ENCODE measurements around the gene DMBT1. TPM values are rescaled to one million over a fixed set of nuclear protein-coding genes. Genes with fewer than 3 reads are reported as not detected.

The DMBT1 gene
- total RNA-seq, 1 donor from 2014 or later = 0.44 TPM

DNA sequence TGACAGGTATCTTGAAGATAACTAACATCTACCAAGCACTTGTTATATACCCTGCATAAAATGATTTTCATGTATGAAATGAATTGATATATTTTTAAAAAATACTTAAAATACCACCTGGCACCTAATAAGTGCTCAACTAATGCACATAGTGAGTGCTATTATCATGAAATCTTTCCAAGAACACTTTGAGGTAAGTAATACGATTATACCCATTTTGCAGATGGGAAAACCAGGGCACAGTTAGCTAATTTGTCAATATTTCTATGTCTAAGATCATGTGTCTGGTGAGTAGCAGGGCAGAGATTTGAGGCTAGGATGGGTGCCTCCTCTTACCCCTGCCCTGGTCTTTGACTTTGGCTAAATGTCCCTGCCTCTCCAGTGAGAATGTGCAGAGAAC lies 6.1 kb downstream of the DMBT1 start:
- intact Hi-C loops (cut with micrococcal nuclease) = loop anchor here (5.0 to 10.0 kb wide), 3 partner anchors 138 to 269 kb away; no protein-coding TSS in a partner anchor
- no peak overlapping the region for H3K4me3 ChIP-seq
- no peak overlapping the region for H3K27ac ChIP-seq (replicated peaks)
- DNase-seq = no peak
- no peaks in the 10 kb centered on the region for H3K36me3 ChIP-seq
- peaks cover 22% of the 10 kb centered on the region for H3K27me3 ChIP-seq (ENCODE audit: low read depth)
- TF ChIP-seq CTCF (IDR thresholded peaks at IDR 0.05; ENCODE audit: borderline replicate concordance) = no peak
- H3K4me1 ChIP-seq = peaks cover 7% of the 10 kb centered on the region
- no peaks in the 10 kb centered on the region for H3K9me3 ChIP-seq (replicated peaks)

- Histone ChIP-seq H3K4me3 (no peak overlapping the region), H3K27me3 (ENCODE audit: low read depth) (peaks cover 20% of the 10 kb centered on the region), H3K36me3 (no peaks in the 10 kb centered on the region), H3K4me1 (peaks cover 7% of the 10 kb centered on the region), H3K27ac (replicated peaks) (no peak overlapping the region), H3K9me3 (replicated peaks) (no peaks in the 10 kb centered on the region)
- no peak for DNase-seq
- intact Hi-C loops (cut with micrococcal nuclease) = loop anchor here (5.0 to 10.0 kb wide), 3 partner anchors 138 to 270 kb away; no protein-coding TSS in a partner anchor
- TF ChIP-seq CTCF (IDR thresholded peaks at IDR 0.05; ENCODE audit: borderline replicate concordance) = peak; percentile 64
These were observed 6.6 kb downstream of the DMBT1 start for GRCh38 chr10:122567056-122567660.

GRCh38 chr10:122568551-122568950 lies 8.0 kb downstream of the DMBT1 start:
- Histone ChIP-seq H3K4me1 (peaks cover 7% of the 10 kb centered on the region), H3K9me3 (replicated peaks) (no peaks in the 10 kb centered on the region), H3K36me3 (no peaks in the 10 kb centered on the region), H3K4me3 (no peak overlapping the region), H3K27ac (replicated peaks) (no peak overlapping the region), H3K27me3 (ENCODE audit: low read depth) (peaks cover 7% of the 10 kb centered on the region)
- intact Hi-C loops (cut with micrococcal nuclease) = loop anchor here (5.0 to 10.0 kb wide), 3 partner anchors 136 to 271 kb away; no protein-coding TSS in a partner anchor
- DNase-seq = no peak
- no peak for TF ChIP-seq CTCF (IDR thresholded peaks at IDR 0.05; ENCODE audit: borderline replicate concordance)

DNA sequence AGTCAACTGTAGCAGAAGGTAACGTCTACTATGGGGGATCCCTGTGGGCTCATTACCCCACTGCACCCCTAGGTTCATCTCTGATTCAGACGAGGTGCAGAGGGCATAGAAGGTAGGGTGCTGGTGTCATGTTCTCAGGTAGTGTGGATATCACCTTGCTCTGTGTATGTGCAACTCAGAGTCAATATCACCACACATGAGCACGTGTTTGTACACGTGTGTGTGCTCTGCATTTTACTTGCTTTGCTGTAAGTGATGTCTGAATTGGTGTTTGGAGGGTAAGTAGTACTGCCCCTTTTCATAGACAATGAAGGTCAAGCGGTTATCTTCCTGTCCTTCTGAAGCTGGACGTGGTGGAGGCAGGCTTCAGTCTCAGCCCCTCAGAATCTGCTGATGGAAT lies 10.4 kb downstream of the DMBT1 start:
- Histone ChIP-seq H3K4me3 (no peak overlapping the region), H3K9me3 (replicated peaks) (peaks cover 17% of the 10 kb centered on the region), H3K4me1 (peaks cover 2% of the 10 kb centered on the region), H3K27me3 (ENCODE audit: low read depth) (no peaks in the 10 kb centered on the region), H3K36me3 (no peaks in the 10 kb centered on the region), H3K27ac (replicated peaks) (no peak overlapping the region)
- DNase-seq = no peak
- no peak for TF ChIP-seq CTCF (IDR thresholded peaks at IDR 0.05; ENCODE audit: borderline replicate concordance)
- intact Hi-C loops (cut with micrococcal nuclease) = no loop called here

GRCh38 chr10:122571892-122572291 lies 11.3 kb downstream of the DMBT1 start:
- Histone ChIP-seq H3K27me3 (ENCODE audit: low read depth) (no peaks in the 10 kb centered on the region), H3K27ac (replicated peaks) (no peak overlapping the region), H3K36me3 (no peaks in the 10 kb centered on the region), H3K9me3 (replicated peaks) (peaks cover 19% of the 10 kb centered on the region), H3K4me1 (no peaks in the 10 kb centered on the region), H3K4me3 (no peak overlapping the region)
- intact Hi-C loops (cut with micrococcal nuclease) = no loop called here
- DNase-seq = no peak
- TF ChIP-seq CTCF (IDR thresholded peaks at IDR 0.05; ENCODE audit: borderline replicate concordance) = no peak

Measured in left ventricle myocardium inferior (tissue), 1 donor.